Measurements from ENCODE around the gene GNAZ. TPM values are rescaled to one million over a fixed set of nuclear protein-coding genes. Genes with fewer than 3 reads are reported as not detected.

Gene GNAZ
- total and polyA plus RNA-seq, 2 experiments from 2014 or later = 0.24 to 0.65 TPM

DNA sequence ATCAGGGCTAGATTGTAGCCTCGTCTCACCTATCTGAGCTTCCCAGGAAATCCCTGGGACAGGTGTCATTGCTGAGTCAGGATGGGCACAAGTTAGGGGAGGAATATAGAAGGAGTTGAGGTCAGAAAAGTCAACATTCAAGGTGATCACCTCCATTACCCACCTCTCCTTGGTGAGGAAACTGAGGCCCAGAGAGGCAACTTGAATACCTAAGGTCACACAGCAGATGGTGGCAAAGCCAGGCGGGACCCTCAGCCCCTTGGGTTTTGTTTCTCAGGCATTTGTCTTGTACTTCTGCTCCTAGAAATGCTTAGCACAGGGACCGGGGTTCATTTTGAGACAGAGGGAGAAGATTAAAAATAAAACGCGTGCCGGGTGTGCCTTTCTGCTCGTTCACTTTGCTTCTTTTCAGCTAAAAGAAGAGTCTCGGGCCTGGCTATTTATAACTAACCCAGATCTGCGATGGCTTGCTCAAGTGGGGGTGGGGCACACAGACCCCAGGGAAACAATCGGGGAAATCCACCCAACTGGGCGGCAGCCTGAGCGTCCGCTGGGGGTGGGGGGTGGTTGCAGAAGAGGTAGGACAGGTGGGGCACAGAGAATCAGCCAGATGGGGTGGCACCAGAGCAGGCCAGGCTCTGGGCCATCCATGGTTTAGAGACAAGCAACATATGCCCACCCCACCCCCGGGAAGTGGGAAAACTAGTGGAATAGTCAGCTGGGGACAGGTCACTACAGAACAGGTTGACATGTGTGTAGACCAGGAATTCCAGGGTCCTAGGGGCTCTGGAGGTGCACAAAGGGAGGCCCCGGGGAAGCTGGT is 3.9 kb upstream of the GNAZ start:
- Histone ChIP-seq H3F3A (ENCODE audit: insufficient read depth) (no peaks in the 10 kb centered on the region), H2AFZ (no peak overlapping the region), H3K27me3 (replicated peaks; ENCODE audit: insufficient read depth) (0 out of 2 replicates have a peak, but pooled peaks cover 6% of the 10 kb centered on the region), H3K9me2 (ENCODE audit: insufficient read depth) (no peaks in the 10 kb centered on the region), H3K9me3 (ENCODE audit: low read depth) (no peaks in the 10 kb centered on the region), H3K27ac (no peak overlapping the region), H4K20me1 (ENCODE audit: insufficient read depth) (no peaks in the 10 kb centered on the region), H3K4me3 (no peak overlapping the region), H3K4me2 (ENCODE audit: unreplicated experiment) (no peak overlapping the region), H3K36me3 (ENCODE audit: low read depth) (no peaks in the 10 kb centered on the region), H3K4me1 (ENCODE audit: insufficient read depth) (no peaks in the 10 kb centered on the region), H3K9ac (no peak overlapping the region), H3K79me2 (ENCODE audit: insufficient read depth) (no peaks in the 10 kb centered on the region)
- WGBS, 2 experiments (ENCODE audit: low coverage in 1 of 2, low lambda C conversion rate in 2 of 2, missing lambda C conversion rate in 2 of 2) = 64 to 70% methylated on average over 15 of the region's 15 CpGs
- TF ChIP-seq EZH2 (IDR thresholded peaks at IDR 0.05; ENCODE audit: insufficient read depth, poor library complexity, severe bottlenecking) (no peak), EZH2phosphoT487 (IDR thresholded peaks at IDR 0.05; ENCODE audit: insufficient read depth, low read depth) (no peak)
- DNase-seq = no peak
- in situ Hi-C loops (cut with MboI) = no loop called here

DNA sequence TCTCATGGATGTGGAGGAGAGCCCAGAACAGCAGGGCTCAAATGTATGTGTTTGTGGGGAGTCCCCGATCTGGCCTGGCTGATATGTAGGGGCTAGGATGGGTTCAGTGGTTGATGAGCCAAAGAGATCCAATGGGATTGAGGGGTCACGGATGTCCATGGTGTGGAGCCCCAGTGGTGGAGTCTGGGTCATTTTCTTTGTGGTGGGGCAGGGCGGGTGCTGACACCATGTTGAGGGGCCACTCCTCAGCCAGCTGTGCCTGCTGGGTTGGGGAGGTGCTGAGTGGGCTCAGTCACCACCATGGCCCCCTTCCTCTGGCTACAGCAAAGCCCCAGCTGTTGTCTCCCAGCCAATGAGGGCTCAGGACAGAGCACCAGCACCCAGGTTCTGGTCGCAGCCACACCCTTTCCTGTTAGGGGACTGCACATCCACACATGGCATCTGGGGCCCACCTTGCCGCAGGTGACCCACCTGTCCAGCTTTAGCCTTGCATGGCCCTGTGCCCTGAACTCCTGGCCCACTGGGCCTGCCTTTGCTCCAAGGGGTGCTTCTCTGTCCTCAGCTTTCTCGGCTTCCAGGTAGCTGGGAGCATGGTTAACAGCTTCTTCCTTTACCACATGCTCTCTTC is 3.2 kb upstream of the GNAZ start:
- Histone ChIP-seq H3K79me2 (ENCODE audit: insufficient read depth) (no peaks in the 10 kb centered on the region), H3F3A (ENCODE audit: insufficient read depth) (no peaks in the 10 kb centered on the region), H3K27me3 (replicated peaks; ENCODE audit: insufficient read depth) (0 out of 2 replicates have a peak, but pooled peaks cover 6% of the 10 kb centered on the region), H3K4me2 (ENCODE audit: unreplicated experiment) (no peak overlapping the region), H3K9me2 (ENCODE audit: insufficient read depth) (no peaks in the 10 kb centered on the region), H3K27ac (no peak overlapping the region), H2AFZ (no peak overlapping the region), H3K4me3 (no peak overlapping the region), H3K4me1 (ENCODE audit: insufficient read depth) (no peaks in the 10 kb centered on the region), H4K20me1 (ENCODE audit: insufficient read depth) (no peaks in the 10 kb centered on the region), H3K9me3 (ENCODE audit: low read depth) (no peaks in the 10 kb centered on the region), H3K36me3 (ENCODE audit: low read depth) (no peaks in the 10 kb centered on the region), H3K9ac (no peak overlapping the region)
- no peak for DNase-seq
- in situ Hi-C loops (cut with MboI) = no loop called here
- TF ChIP-seq EZH2phosphoT487 (IDR thresholded peaks at IDR 0.05; ENCODE audit: insufficient read depth, low read depth) (no peak), EZH2 (IDR thresholded peaks at IDR 0.05; ENCODE audit: insufficient read depth, poor library complexity, severe bottlenecking) (no peak)
- WGBS, 2 experiments (ENCODE audit: low coverage in 1 of 2, low lambda C conversion rate in 2 of 2, missing lambda C conversion rate in 2 of 2) = 73 to 74% methylated on average over 6 of the region's 6 CpGs

DNA sequence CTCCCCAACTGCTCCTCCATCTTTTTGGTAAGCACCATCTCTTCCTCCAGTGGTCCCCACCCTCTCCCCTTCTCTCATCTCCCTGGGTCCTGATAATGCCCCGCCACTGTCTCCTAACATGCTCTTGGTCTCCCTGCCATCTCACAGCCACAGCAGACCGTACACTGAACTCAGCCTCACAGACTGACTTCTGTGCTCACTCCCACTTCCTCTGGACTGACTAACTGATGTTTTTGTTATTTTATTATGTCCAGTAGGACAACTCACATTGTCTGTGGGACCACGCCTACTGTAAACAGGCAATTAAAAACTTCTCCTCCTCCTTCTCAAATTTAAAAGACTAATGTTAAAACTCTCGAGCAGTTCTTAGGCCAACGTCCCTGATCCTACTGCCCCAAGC is 2.6 kb upstream of the GNAZ start:
- no peak overlapping the region for H3K27ac ChIP-seq
- WGBS, 2 experiments (ENCODE audit: low coverage in 1 of 2, low lambda C conversion rate in 2 of 2, missing lambda C conversion rate in 2 of 2) = 36 to 39% methylated on average over 5 of the region's 5 CpGs
- no peak overlapping the region for H3K9ac ChIP-seq
- no peaks in the 10 kb centered on the region for H3K9me2 ChIP-seq (ENCODE audit: insufficient read depth)
- peak; percentile 9 for DNase-seq
- no peaks in the 10 kb centered on the region for H3K9me3 ChIP-seq (ENCODE audit: low read depth)
- no peaks in the 10 kb centered on the region for H4K20me1 ChIP-seq (ENCODE audit: insufficient read depth)
- H3K4me2 ChIP-seq (ENCODE audit: unreplicated experiment) = no peak overlapping the region
- H3F3A ChIP-seq (ENCODE audit: insufficient read depth) = no peaks in the 10 kb centered on the region
- H3K4me3 ChIP-seq = no peak overlapping the region
- TF ChIP-seq EZH2phosphoT487 (IDR thresholded peaks at IDR 0.05; ENCODE audit: insufficient read depth, low read depth) = no peak
- TF ChIP-seq EZH2 (IDR thresholded peaks at IDR 0.05; ENCODE audit: insufficient read depth, poor library complexity, severe bottlenecking) = no peak
- 0 out of 2 replicates have a peak, but pooled peaks cover 3% of the 10 kb centered on the region for H3K27me3 ChIP-seq (replicated peaks; ENCODE audit: insufficient read depth)
- H3K36me3 ChIP-seq (ENCODE audit: low read depth) = no peaks in the 10 kb centered on the region
- H3K4me1 ChIP-seq (ENCODE audit: insufficient read depth) = no peaks in the 10 kb centered on the region
- in situ Hi-C loops (cut with MboI) = no loop called here
- H2AFZ ChIP-seq = no peak overlapping the region
- no peaks in the 10 kb centered on the region for H3K79me2 ChIP-seq (ENCODE audit: insufficient read depth)

DNA sequence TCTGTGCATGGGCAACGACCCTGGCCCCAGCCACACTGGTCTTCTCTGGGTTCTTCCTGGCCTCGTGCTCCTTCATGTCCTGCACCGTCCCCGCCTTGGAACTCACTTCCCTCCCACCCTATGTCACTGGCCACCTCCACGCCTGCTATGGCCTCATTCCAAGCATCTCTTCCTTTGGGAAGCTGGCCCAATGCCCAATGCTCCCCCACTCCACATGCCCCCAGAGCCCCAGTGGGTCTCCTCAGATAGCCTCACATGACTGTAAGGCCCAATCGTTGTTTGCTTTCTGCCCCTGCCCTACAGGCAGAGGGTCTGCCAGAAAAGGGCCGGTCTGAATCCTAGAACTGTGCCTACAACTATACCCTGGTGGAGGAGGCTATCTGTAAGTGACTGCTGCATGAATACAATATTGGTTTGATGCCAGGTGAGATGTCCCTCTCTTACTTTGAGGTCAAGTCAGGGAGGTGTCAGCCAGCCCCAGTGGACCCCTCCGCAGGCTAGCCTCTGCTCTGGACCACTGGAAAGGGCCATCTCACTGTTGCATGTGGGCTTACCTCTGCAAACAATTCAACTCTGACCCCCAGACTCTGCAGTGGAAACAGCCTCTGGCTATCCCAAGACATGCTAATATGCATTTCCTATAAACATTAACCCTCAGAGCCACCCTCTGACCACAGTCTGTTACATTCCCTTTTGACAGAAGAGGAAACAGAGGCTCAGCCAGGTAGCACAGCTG is 2.1 kb upstream of the GNAZ start:
- H4K20me1 ChIP-seq (ENCODE audit: insufficient read depth) = no peaks in the 10 kb centered on the region
- no peak overlapping the region for H3K27ac ChIP-seq
- H2AFZ ChIP-seq = no peak overlapping the region
- H3F3A ChIP-seq (ENCODE audit: insufficient read depth) = no peaks in the 10 kb centered on the region
- H3K36me3 ChIP-seq (ENCODE audit: low read depth) = no peaks in the 10 kb centered on the region
- in situ Hi-C loops (cut with MboI) = no loop called here
- H3K4me3 ChIP-seq = no peak overlapping the region
- WGBS, 2 experiments (ENCODE audit: low coverage in 1 of 2, low lambda C conversion rate in 2 of 2, missing lambda C conversion rate in 2 of 2) = 69 to 72% methylated on average over 8 of the region's 8 CpGs
- TF ChIP-seq EZH2 (IDR thresholded peaks at IDR 0.05; ENCODE audit: insufficient read depth, poor library complexity, severe bottlenecking) = no peak
- no peaks in the 10 kb centered on the region for H3K9me3 ChIP-seq (ENCODE audit: low read depth)
- no peaks in the 10 kb centered on the region for H3K9me2 ChIP-seq (ENCODE audit: insufficient read depth)
- no peaks in the 10 kb centered on the region for H3K4me1 ChIP-seq (ENCODE audit: insufficient read depth)
- no peak overlapping the region for H3K9ac ChIP-seq
- no peak overlapping the region for H3K4me2 ChIP-seq (ENCODE audit: unreplicated experiment)
- no peak for DNase-seq
- H3K79me2 ChIP-seq (ENCODE audit: insufficient read depth) = no peaks in the 10 kb centered on the region
- no peaks in the 10 kb centered on the region for H3K27me3 ChIP-seq (replicated peaks; ENCODE audit: insufficient read depth)
